ENCODE measurements around the gene CRCP. TPM values are rescaled to one million over a fixed set of nuclear protein-coding genes. Genes with fewer than 3 reads are reported as not detected.
"Not testable (repeated sequence)": the region's sequence is repeated elsewhere in the genome, so short reads cannot be mapped to it uniquely, and the experiment has no call there.

Gene CRCP
- total and polyA plus RNA-seq, 4 donors, result 13.0 to 52.6 (median 18.4) TPM

DNA sequence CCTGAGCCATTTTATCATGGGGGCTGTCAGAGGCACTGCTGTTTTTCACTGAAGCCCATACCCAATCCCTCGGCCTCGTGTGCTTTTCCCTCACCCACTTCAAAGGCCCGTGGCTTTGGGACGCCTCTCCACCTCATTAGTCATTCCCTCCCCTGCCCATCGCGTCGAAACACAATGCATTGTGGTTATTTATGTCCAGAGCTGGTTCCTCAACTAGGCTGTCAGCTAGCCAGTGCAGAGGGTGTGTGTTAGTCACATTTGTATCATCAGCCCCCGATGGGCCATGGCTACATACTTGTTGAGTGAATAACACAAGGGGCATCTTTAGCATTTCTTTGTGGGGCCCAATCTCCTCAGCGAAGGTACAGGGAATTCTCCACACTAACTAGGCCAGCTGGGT, 3.8 kb upstream of the CRCP start:
- Histone ChIP-seq H3K4me3 (ENCODE audit: low read depth in 1 of 3, low read length in 3 of 3) (no peak overlapping the region), H3K27me3 (ENCODE audit: control insufficient read depth in 4 of 4, insufficient read depth in 4 of 4, low read length in 3 of 4) (no peaks in the 10 kb centered on the region), H3K4me1 (ENCODE audit: control insufficient read depth in 4 of 4, insufficient read depth in 4 of 4, low read length in 3 of 4) (peaks cover 2 to 6% (median 4%) of the 10 kb centered on the region in 4 donors), H3K27ac (ENCODE audit: low read depth in 1 of 2, low read length in 2 of 2) (no peak overlapping the region), H3K9ac (ENCODE audit: low read depth in 1 of 2, low read length in 2 of 2) (no peak overlapping the region), H3K36me3 (ENCODE audit: control insufficient read depth in 4 of 4, insufficient read depth in 3 of 4, low read depth in 1 of 4, low read length in 3 of 4) (peaks cover 0 to 2% (median 0%) of the 10 kb centered on the region in 4 donors), H3K9me3 (ENCODE audit: control insufficient read depth in 4 of 4, low read length in 3 of 4) (no peaks in the 10 kb centered on the region)
- WGBS, result 85% methylated on average over 9 of the region's 9 CpGs
- TF ChIP-seq RXRA (IDR thresholded peaks at IDR 0.05), result no peak
- TF ChIP-seq FOXA2 (IDR thresholded peaks at IDR 0.05), result no peak
- TF ChIP-seq FOXA1 (IDR thresholded peaks at IDR 0.05), result no peak
- TF ChIP-seq YY1 (IDR thresholded peaks at IDR 0.05), result no peak
- no peak for TF ChIP-seq NR2F2 (IDR thresholded peaks at IDR 0.05)
- TF ChIP-seq, protein P1, sequence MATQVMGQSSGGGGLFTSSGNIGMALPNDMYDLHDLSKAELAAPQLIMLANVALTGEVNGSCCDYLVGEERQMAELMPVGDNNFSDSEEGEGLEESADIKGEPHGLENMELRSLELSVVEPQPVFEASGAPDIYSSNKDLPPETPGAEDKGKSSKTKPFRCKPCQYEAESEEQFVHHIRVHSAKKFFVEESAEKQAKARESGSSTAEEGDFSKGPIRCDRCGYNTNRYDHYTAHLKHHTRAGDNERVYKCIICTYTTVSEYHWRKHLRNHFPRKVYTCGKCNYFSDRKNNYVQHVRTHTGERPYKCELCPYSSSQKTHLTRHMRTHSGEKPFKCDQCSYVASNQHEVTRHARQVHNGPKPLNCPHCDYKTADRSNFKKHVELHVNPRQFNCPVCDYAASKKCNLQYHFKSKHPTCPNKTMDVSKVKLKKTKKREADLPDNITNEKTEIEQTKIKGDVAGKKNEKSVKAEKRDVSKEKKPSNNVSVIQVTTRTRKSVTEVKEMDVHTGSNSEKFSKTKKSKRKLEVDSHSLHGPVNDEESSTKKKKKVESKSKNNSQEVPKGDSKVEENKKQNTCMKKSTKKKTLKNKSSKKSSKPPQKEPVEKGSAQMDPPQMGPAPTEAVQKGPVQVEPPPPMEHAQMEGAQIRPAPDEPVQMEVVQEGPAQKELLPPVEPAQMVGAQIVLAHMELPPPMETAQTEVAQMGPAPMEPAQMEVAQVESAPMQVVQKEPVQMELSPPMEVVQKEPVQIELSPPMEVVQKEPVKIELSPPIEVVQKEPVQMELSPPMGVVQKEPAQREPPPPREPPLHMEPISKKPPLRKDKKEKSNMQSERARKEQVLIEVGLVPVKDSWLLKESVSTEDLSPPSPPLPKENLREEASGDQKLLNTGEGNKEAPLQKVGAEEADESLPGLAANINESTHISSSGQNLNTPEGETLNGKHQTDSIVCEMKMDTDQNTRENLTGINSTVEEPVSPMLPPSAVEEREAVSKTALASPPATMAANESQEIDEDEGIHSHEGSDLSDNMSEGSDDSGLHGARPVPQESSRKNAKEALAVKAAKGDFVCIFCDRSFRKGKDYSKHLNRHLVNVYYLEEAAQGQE (IDR thresholded peaks at IDR 0.05), result no peak
- TF ChIP-seq RAD21 (IDR thresholded peaks at IDR 0.05), result no peak
- TF ChIP-seq ZBTB33 (IDR thresholded peaks at IDR 0.05), result no peak
- TF ChIP-seq JUND (IDR thresholded peaks at IDR 0.05), result no peak
- TF ChIP-seq TAF1 (conservative IDR thresholded peaks at IDR 0.05), result no peak
- no peak for TF ChIP-seq CTCF (IDR thresholded peaks at IDR 0.05; ENCODE audit: low read depth, low read length, missing input control)
- DNase-seq (ENCODE audit: low spot score), result no peak

- peaks cover 7 to 26% (median 18%) of the 10 kb centered on the region in 4 donors for H3K4me1 ChIP-seq (ENCODE audit: control insufficient read depth in 4 of 4, insufficient read depth in 4 of 4, low read length in 3 of 4)
- H3K27ac ChIP-seq (ENCODE audit: low read depth in 1 of 2, low read length in 2 of 2); H3K27me3 ChIP-seq (ENCODE audit: control insufficient read depth in 4 of 4, insufficient read depth in 4 of 4, low read length in 3 of 4); H3K9ac ChIP-seq (ENCODE audit: low read depth in 1 of 2, low read length in 2 of 2); H3K4me3 ChIP-seq (ENCODE audit: low read depth in 1 of 3, low read length in 3 of 3); DNase-seq (ENCODE audit: low spot score); H3K36me3 ChIP-seq (ENCODE audit: control insufficient read depth in 4 of 4, insufficient read depth in 3 of 4, low read depth in 1 of 4, low read length in 3 of 4); H3K9me3 ChIP-seq (ENCODE audit: control insufficient read depth in 4 of 4, low read length in 3 of 4): not testable (repeated sequence)
- WGBS, result 95% methylated on average over 12 of the region's 12 CpGs
Observed at GRCh38 chr7:66116680-66117420, 2.2 kb downstream of the CRCP start.

All from liver (tissue), 9 donors.